Vagina (tissue), 2 donors: ENCODE measurements around the gene NAA38. TPM values are rescaled to one million over a fixed set of nuclear protein-coding genes. Genes with fewer than 3 reads are reported as not detected.
A peak's percentile ranks its signal among the peaks of the same experiment; 100 is the strongest.
"Not testable (repeated sequence)": the region's sequence is repeated elsewhere in the genome, so short reads cannot be mapped to it uniquely, and the experiment has no call there.

Source experiments
- DNase-seq, 2 donors: peaks; one replicate each; pipeline ENCODE4 v3.0.0-alpha.2; 2017; ENCODE audit errors: extremely low spot score in 2 of 2
- H3K27ac ChIP-seq: fragments of 200-600 bp; sonication (generic); one replicate; pipeline ENCODE4 v1.5.1; 2019
- H3K27me3 ChIP-seq: fragments of 200-600 bp; sonication (generic); one replicate; pipeline ENCODE4 v1.5.1; 2019
- H3K36me3 ChIP-seq, 2 donors: fragments of 200-600 bp; sonication (generic); one replicate each; pipeline ENCODE4 v1.5.1; 2017 to 2019
- H3K4me1 ChIP-seq: fragments of 200-600 bp; sonication (generic); one replicate; pipeline ENCODE4 v1.5.1; 2019
- H3K4me3 ChIP-seq, 2 donors: fragments of 200-600 bp; sonication (generic); 1 replicate in 1 of 2; 2 replicates in 1 of 2; pipeline ENCODE4 v1.5.1; 2016 to 2019
- H3K9me3 ChIP-seq: fragments of 200-600 bp; sonication (generic); one replicate; pipeline ENCODE4 v1.5.1; 2019
- POLR2A ChIP-seq, 2 donors: fragments of 450-650 bp; IDR thresholded peaks; one replicate each; pipeline ENCODE4 v1.6.1; 2017; ENCODE audit warnings: antibody characterized with exemption in 2 of 2, mild to moderate bottlenecking in 2 of 2, moderate library complexity in 2 of 2
- POLR2AphosphoS5 ChIP-seq, 2 donors: sonication (generic); formaldehyde crosslinking; IDR thresholded peaks; one replicate each; pipeline ENCODE4 v1.9.0; 2017; ENCODE audit warnings: antibody characterized with exemption in 2 of 2, mild to moderate bottlenecking in 2 of 2, low read depth in 1 of 2; ENCODE audit not compliant: insufficient read depth in 1 of 2
- intact Hi-C: fragments of 100-400 bp; cut with DNase I; formaldehyde crosslinking; loops from one replicate; pipeline ENCODE4 v1.15.1; 2023
- total RNA-seq: library from RNA; depleted of rRNA; stranded (reverse); fragments of >200 nt; gene quantifications from one replicate; pipeline ENCODE4 v1.2.3, GENCODE V29; 2016
- TF ChIP-seq, protein P1 (sequence below), 3 experiments: fragments of 450-650 bp in 2 of 3; fragments of 200-600 bp in 1 of 3; sonication (generic) in 1 of 3; IDR thresholded peaks; one replicate each; pipeline ENCODE4 v1.5.1; 2017 to 2019; ENCODE audit warnings: antibody characterized with exemption in 3 of 3, mild to moderate bottlenecking in 2 of 3, moderate library complexity in 2 of 3

Gene NAA38
- total RNA-seq, 1 donor from 2014 or later: 83.5 TPM

DNA sequence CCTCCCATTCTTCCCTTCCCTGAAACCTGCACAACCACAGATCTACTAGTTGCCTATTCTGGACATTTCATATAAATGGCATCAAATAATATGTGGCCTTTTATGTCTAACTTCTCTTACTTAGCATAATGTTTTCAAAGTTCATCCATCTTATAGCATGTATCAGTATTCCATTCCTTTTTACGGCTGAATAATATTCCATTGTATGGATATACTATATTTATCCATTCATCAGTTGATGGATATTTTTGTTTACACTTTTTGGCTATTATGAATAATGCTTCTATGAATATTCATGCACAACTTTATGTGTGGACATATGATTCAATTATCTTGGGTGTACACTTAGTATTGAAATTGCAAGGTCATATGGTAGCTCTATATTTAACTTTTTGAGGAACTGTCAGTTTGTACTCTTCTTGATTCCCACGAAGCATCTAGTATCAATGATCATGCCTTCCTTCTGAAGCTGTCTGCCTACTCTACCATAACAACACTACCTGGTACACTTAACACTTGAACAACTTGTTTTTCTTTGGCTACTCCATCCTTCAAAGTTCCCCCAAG lies 18.5 kb upstream of the NAA38 start:
- intact Hi-C loops: no loop called here
- TF ChIP-seq POLR2AphosphoS5 (IDR thresholded peaks at IDR 0.05; ENCODE audit: insufficient read depth in 1 of 2, low read depth in 1 of 2): no peak
- no peak for TF ChIP-seq POLR2A (IDR thresholded peaks at IDR 0.05)
- TF ChIP-seq, protein P1, sequence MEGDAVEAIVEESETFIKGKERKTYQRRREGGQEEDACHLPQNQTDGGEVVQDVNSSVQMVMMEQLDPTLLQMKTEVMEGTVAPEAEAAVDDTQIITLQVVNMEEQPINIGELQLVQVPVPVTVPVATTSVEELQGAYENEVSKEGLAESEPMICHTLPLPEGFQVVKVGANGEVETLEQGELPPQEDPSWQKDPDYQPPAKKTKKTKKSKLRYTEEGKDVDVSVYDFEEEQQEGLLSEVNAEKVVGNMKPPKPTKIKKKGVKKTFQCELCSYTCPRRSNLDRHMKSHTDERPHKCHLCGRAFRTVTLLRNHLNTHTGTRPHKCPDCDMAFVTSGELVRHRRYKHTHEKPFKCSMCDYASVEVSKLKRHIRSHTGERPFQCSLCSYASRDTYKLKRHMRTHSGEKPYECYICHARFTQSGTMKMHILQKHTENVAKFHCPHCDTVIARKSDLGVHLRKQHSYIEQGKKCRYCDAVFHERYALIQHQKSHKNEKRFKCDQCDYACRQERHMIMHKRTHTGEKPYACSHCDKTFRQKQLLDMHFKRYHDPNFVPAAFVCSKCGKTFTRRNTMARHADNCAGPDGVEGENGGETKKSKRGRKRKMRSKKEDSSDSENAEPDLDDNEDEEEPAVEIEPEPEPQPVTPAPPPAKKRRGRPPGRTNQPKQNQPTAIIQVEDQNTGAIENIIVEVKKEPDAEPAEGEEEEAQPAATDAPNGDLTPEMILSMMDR (IDR thresholded peaks at IDR 0.05): no peak
- Histone ChIP-seq H3K36me3 (peaks cover 0 to 6% of the 10 kb centered on the region in 2 donors), H3K9me3 (no peaks in the 10 kb centered on the region), H3K27me3 (no peaks in the 10 kb centered on the region), H3K4me3 (no peak overlapping the region), H3K27ac (no peak overlapping the region), H3K4me1 (peaks cover 5% of the 10 kb centered on the region)
- no peak for DNase-seq

DNA sequence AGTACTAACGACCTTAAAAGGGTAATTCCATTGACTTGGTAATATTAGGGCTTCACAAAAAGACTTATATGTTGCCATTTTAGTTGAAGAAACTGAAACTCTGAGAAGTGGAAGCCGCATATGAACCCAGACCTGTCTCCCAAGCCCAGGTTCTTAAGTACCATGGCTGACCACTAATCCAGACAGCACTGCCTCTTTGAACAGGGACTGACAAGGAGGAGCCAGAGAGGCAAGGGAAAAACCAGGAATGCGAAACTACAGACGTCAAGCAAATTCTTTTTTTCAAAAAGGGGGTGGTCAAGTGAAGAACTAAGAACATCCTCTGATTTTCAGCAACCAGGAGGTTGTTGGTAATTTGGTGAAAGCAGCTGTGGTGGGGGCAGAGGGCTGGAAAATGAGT lies 15.7 kb upstream of the NAA38 start:
- intact Hi-C loops: no loop called here
- TF ChIP-seq, protein P1 (IDR thresholded peaks at IDR 0.05): no peak
- TF ChIP-seq POLR2A (IDR thresholded peaks at IDR 0.05) (no peak), POLR2AphosphoS5 (IDR thresholded peaks at IDR 0.05; ENCODE audit: insufficient read depth in 1 of 2, low read depth in 1 of 2) (no peak)

DNA sequence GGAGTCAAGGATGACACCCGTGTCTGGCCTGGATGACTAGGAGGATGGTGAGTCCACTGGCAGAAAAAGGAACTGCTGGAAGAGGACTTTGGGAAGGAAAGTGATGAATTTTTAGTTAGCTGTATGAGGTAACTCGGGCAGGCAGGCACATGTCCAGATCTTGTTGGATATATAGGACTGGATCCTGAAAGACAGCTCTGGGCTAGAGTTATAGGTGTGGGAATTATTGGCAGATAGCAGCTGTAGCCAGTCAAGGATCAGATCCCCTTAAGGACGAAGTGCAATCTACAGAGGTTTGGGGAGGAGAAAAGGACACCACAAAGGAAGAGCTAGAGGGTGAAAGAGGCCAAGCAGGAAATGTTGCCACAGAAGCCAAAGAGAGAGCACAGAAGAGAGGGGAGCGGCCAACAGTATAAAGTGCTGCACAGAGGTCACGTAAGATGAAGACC lies 10.5 kb upstream of the NAA38 start:
- Histone ChIP-seq H3K27ac (no peak overlapping the region), H3K27me3 (no peaks in the 10 kb centered on the region), H3K4me3 (no peak overlapping the region), H3K9me3 (no peaks in the 10 kb centered on the region), H3K36me3 (no peaks in the 10 kb centered on the region), H3K4me1 (peaks cover 16% of the 10 kb centered on the region)
- DNase-seq: peak; percentile 52 to 79
- intact Hi-C loops: no loop called here
- TF ChIP-seq POLR2A (IDR thresholded peaks at IDR 0.05) (no peak), POLR2AphosphoS5 (IDR thresholded peaks at IDR 0.05; ENCODE audit: insufficient read depth in 1 of 2, low read depth in 1 of 2) (no peak)
- TF ChIP-seq, protein P1 (IDR thresholded peaks at IDR 0.05): no peak

More for the DNA sequence above, 15.7 kb upstream of the NAA38 start:
- no peak for DNase-seq
- H3K9me3 ChIP-seq: no peaks in the 10 kb centered on the region
- no peaks in the 10 kb centered on the region for H3K27me3 ChIP-seq
- no peak overlapping the region for H3K27ac ChIP-seq
- peaks cover 5% of the 10 kb centered on the region for H3K4me1 ChIP-seq
- H3K4me3 ChIP-seq: no peak overlapping the region
- no peaks in the 10 kb centered on the region for H3K36me3 ChIP-seq

DNA sequence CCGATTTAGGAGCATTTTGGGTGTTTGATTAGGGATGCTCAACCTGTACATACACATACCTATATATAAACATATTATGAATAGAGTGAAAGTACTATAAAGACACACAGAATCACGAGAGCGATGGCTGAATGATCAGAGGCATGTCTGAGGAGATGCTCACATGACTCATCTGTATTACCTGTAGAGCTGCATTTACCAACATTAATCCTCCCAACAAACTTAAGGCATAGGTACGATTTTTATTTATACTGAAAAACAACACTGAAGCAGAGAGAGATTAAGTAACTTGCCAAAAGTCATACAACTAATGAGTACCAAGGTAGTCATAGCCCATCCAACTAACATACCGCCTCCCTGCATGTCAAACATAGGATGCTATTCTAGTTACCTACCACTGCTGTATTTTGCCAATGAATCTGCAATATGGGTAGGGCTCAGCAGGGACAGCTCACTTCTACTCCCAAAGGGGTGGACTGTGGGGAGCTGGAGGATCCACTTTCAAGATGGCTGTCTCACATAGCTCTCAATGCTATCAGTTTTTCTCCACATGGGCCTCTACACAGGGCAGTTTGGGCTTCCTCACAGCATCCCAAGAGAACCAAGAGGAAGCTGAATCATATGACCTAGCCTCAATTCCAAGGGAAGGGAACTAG lies 7.8 kb upstream of the NAA38 start:
- peak; percentile 64 to 80 for DNase-seq
- Histone ChIP-seq H3K27me3 (no peaks in the 10 kb centered on the region), H3K9me3 (no peaks in the 10 kb centered on the region), H3K27ac (no peak overlapping the region), H3K4me3 (no peak overlapping the region), H3K4me1 (peaks cover 17% of the 10 kb centered on the region), H3K36me3 (no peaks in the 10 kb centered on the region)
- intact Hi-C loops: loop anchor here (5.0 kb wide), 1 partner anchor 122 kb away; no protein-coding TSS in a partner anchor
- TF ChIP-seq, protein P1 (IDR thresholded peaks at IDR 0.05): no peak
- TF ChIP-seq POLR2AphosphoS5 (IDR thresholded peaks at IDR 0.05; ENCODE audit: insufficient read depth in 1 of 2, low read depth in 1 of 2) (no peak), POLR2A (IDR thresholded peaks at IDR 0.05) (no peak)

DNA sequence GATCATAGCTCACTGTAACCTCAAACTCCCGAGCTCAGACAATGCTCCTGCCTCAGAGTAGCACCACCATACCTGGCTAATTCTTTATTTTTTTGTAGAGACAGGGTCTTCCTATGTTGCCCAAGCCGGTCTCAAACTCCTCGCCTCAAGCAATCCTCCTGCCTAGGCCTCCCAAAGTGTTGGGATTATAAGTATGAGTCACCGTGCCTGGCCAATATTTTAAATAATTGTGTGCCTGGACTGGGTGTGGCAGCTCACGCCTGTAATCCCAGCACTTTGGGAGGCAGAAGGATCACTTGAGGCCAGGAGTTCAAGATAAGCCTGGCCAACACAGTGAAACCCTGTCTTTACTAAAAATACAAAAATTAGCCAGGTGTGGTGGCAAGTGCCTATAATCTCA lies 7.0 kb upstream of the NAA38 start:
- not testable (repeated sequence) for H3K27me3 ChIP-seq, H3K9me3 ChIP-seq, H3K36me3 ChIP-seq, H3K4me3 ChIP-seq, H3K27ac ChIP-seq
- intact Hi-C loops: loop anchor here (5.0 kb wide), 1 partner anchor 123 kb away; no protein-coding TSS in a partner anchor
- DNase-seq: peak in 1 of 2 donors; percentile 12
- peaks cover 18% of the 10 kb centered on the region for H3K4me1 ChIP-seq
